ENCODE measurements around the gene TLCD2. TPM values are rescaled to one million over a fixed set of nuclear protein-coding genes. Genes with fewer than 3 reads are reported as not detected.
"Not testable (repeated sequence)": the region's sequence is repeated elsewhere in the genome, so short reads cannot be mapped to it uniquely, and the experiment has no call there.

Gene TLCD2, protein sequence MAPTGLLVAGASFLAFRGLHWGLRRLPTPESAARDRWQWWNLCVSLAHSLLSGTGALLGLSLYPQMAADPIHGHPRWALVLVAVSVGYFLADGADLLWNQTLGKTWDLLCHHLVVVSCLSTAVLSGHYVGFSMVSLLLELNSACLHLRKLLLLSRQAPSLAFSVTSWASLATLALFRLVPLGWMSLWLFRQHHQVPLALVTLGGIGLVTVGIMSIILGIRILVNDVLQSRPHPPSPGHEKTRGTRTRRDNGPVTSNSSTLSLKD
- 1.2 TPM in 2 replicates for total RNA-seq (2014; rRNA removed; shearing (Covaris generic))

GRCh38 chr17:1709971-1710806 is at the start of gene TLCD2:
Gene TLCD2 (minus strand): TSS chr17:1710377. CDS start chr17:1710242, 135 bp downstream.
- in situ Hi-C loops (cut with HindIII; ENCODE audit: low sequenced_read_pairs): no loop called here
- peak; percentile 19 for DNase-seq (ENCODE audit: low spot score)

DNA sequence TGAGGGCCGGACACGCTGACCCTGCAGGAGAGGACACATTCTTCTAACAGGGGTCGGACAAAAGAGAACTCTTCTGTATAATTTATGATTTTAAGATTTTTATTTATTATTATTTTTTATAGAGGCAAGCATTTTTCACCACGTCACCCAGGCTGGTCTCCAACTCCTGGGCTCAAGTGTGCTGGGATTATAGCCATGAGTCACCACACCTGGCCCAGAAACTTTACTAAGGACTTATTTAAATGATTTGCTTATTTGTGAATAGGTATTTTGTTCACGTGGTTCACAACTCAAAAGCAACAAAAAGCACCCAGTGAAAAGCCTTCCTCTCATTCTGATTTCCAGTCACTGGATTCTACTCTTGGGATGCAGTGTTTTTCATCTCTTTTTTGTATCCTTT is 49.4 kb upstream of the TLCD2 start:
- no peak for DNase-seq (ENCODE audit: low spot score)
- in situ Hi-C loops (cut with HindIII; ENCODE audit: low sequenced_read_pairs): no loop called here

GRCh38 chr17:1758807-1759206 is 48.6 kb upstream of the TLCD2 start:
- in situ Hi-C loops (cut with HindIII; ENCODE audit: low sequenced_read_pairs): no loop called here

GRCh38 chr17:1755827-1756262 is 45.7 kb upstream of the TLCD2 start:
- in situ Hi-C loops (cut with HindIII; ENCODE audit: low sequenced_read_pairs): no loop called here
- peak; percentile 23 for DNase-seq (ENCODE audit: low spot score)

More at GRCh38 chr17:1758807-1759206, 48.6 kb upstream of the TLCD2 start:
- DNase-seq (ENCODE audit: low spot score): no peak

GRCh38 chr17:1755252-1755826 is 45.2 kb upstream of the TLCD2 start:
- in situ Hi-C loops (cut with HindIII; ENCODE audit: low sequenced_read_pairs): no loop called here
- peak; percentile 36 for DNase-seq (ENCODE audit: low spot score)

DNA sequence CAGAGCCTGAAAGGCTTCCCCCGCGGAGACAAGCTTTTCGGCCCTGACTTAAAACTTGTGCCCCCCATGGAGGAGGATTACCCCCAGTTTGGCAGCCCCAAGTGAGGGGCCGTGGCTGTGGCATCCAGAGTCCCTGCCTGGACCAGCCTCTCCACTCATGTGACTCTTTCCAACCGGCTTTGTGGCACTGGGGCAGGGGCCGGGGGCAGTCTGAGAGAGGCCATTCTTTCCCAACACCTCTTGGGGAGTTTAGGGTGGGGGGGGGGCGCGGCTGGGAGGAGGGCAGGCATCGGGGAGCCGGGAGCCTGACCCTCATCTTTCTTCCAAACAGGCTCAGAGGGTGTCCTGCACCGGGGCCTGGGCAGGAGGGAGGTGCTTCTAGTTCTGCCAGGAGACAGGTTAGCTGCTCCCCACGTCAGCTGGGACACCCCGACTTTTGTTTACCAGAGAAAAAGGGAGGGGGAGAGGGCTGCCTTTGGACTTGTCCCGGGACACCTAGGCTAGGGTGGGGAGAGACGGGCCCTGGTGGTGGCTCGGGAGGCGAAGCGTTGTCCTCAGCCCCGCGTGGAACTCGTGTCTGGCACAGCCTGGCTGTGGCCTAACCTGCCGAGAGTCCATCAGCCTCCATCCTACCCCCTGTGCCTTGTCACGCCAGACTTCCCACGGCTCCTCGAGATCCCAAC is 44.4 kb upstream of the TLCD2 start:
- DNase-seq (ENCODE audit: low spot score): no peak
- in situ Hi-C loops (cut with HindIII; ENCODE audit: low sequenced_read_pairs): no loop called here

GRCh38 chr17:1753767-1754429 is 43.7 kb upstream of the TLCD2 start:
- no peak for DNase-seq (ENCODE audit: low spot score)
- in situ Hi-C loops (cut with HindIII; ENCODE audit: low sequenced_read_pairs): no loop called here

GRCh38 chr17:1752425-1753262 is 42.5 kb upstream of the TLCD2 start:
- in situ Hi-C loops (cut with HindIII; ENCODE audit: low sequenced_read_pairs): no loop called here
- DNase-seq (ENCODE audit: low spot score): no peak

GRCh38 chr17:1750628-1751027 is 40.5 kb upstream of the TLCD2 start:
- in situ Hi-C loops (cut with HindIII; ENCODE audit: low sequenced_read_pairs): no loop called here
- DNase-seq (ENCODE audit: low spot score): no peak

- in situ Hi-C loops (cut with HindIII; ENCODE audit: low sequenced_read_pairs): no loop called here
- peak; percentile 37 for DNase-seq (ENCODE audit: low spot score)
Measured at GRCh38 chr17:1746975-1747543, 36.9 kb upstream of the TLCD2 start.

DNA sequence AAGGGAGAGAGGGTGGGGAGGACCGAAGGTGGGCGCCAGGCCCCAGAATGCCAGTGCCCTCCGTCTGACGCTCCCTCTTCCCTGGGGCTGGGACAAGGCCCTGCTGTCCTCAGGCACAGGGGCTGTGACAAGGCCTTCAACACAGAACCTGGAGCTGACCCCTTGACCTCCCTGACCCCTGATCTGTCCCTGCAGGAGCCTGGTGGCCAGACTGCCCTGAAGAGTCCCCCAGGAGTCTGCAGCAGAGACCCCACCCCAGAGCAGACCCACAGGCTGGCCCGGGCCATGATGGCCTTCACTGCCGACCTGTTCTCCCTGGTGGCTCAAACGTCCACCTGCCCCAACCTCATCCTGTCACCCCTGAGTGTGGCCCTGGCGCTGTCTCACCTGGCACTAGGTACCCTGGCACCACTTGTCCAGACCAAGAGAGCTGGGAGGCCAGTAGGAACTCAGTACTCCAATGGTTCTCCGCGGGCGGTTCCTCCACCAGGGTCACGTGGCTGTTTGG is 35.4 kb upstream of the TLCD2 start:
- no peak for DNase-seq (ENCODE audit: low spot score)
- in situ Hi-C loops (cut with HindIII; ENCODE audit: low sequenced_read_pairs): no loop called here

- in situ Hi-C loops (cut with HindIII; ENCODE audit: low sequenced_read_pairs): no loop called here
- DNase-seq (ENCODE audit: low spot score): no peak
Measured at GRCh38 chr17:1744551-1745512, 34.7 kb upstream of the TLCD2 start.

DNA sequence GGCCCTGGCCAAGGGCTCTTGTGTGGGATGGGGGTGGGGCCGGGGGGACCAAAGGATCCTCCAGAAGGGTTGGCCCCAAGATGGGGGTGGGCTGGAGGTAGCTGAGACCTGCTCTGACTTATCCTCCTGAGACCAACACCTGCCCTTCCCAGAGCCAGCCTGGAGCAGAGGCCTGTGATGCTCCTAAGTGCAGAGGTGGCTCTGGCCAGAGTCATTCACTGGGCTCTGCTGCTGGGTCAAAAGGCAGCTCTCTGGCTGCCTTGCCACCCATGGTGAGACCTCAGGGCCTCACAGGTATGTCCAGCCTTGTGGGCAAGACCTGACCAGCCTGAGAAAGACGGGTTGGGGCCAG is 32.9 kb upstream of the TLCD2 start:
- in situ Hi-C loops (cut with HindIII; ENCODE audit: low sequenced_read_pairs): no loop called here
- no peak for DNase-seq (ENCODE audit: low spot score)

DNA sequence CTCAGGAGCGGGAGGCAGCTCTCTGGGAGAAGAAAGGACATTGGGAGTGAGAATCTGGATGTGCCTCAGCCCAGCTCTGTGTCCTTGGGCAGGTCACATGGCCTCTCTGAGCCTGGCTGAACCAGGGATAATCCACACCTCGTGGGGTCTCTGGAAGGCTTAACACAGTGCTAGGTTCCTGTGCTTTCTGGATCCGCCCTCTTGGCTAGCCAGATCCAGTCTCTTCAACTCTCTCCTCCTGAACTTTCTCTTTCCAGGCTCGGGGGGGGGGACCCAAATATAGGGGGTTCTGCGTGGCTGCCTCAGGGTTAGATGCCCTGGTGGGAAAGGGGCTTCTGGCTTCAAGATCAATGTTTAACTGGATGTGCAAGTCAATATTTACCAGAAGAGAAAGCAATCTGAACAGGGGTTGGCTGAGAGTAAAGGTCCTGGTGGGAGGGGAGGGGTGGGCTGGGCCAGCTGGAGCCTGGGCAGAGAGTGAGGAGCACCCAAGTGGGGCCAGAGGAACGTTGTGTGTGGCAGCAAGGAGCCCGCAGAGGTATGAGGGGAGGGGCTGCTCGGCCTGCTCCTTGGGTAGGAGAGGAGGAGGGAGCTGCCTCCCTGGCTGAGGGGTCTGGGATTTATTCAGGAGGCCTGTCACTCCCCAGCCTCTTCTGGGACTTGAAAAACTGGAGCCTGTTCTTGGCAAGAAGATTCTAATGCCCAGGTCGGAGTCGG is 32.4 kb upstream of the TLCD2 start, which contains the start of gene SERPINF2:
TSS of gene SERPINF2 (plus strand) at position 501 of the 717 bp plus-strand sequence. CDS start 2,125 bp downstream, outside the sequence.
- DNase-seq (ENCODE audit: low spot score): no peak
- in situ Hi-C loops (cut with HindIII; ENCODE audit: low sequenced_read_pairs): no loop called here

DNA sequence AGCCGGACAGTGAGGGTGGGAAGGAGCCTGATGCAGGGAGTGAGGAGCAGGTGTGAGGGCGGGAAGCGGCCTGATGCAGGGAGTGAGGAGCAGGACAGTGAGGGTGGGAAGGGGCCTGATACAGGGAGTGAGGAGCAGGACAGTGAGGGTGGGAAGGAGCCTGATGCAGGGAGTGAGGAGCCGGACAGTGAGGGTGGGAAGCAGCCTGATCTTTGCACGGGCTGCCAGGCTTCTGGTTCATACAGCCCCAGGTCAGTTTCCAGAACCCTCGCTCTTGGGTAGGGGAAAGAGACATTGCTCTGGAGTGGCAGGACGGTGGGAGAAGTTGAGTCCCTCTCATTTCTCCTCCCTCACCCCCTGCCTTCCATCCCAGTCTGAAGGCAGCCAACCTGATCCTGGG is 31.7 kb upstream of the TLCD2 start:
- DNase-seq (ENCODE audit: low spot score); in situ Hi-C loops (cut with HindIII; ENCODE audit: low sequenced_read_pairs): not testable (repeated sequence)

Data from G401 (cell line).